ENCODE data around the gene FA2H.

Gene FA2H

DNA sequence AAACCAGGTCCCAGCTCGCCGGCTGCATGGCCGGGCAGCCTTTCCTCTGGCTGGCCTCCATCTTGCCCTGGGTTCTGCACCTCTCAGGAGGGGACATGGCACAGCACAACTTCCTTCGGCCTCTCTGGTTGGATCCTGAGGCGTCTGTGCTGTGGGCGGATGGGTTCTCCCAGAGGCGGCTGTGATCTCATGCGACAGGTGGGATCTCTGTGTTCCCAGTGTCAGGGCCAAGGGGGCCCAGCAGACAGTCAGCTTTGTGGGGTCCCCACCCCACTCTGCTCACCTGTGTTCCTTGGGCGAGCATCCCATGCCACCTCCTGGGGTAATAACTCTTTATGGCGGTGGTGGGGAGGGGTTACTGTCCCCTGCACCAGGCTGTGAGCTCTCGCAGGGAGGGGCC, 35.8 kb downstream of the FA2H start:
- Histone ChIP-seq H3K4me3 (ENCODE audit: severe bottlenecking) (no peak overlapping the region), H3K27ac (ENCODE audit: poor library complexity, severe bottlenecking) (no peak overlapping the region), H3K4me1 (ENCODE audit: insufficient read depth, poor library complexity, severe bottlenecking) (peaks cover 30% of the 10 kb centered on the region), H3K36me3 (ENCODE audit: low read depth) (no peaks in the 10 kb centered on the region), H3K9me3 (ENCODE audit: severe bottlenecking) (no peaks in the 10 kb centered on the region), H3K27me3 (ENCODE audit: insufficient read depth, poor library complexity, severe bottlenecking) (no peaks in the 10 kb centered on the region)
- no peak for TF ChIP-seq CTCF (IDR thresholded peaks at IDR 0.05; ENCODE audit: poor library complexity, severe bottlenecking)
- ATAC-seq (ENCODE audit: low read depth): no peak
- DNase-seq (ENCODE audit: low spot score): no peak

DNA sequence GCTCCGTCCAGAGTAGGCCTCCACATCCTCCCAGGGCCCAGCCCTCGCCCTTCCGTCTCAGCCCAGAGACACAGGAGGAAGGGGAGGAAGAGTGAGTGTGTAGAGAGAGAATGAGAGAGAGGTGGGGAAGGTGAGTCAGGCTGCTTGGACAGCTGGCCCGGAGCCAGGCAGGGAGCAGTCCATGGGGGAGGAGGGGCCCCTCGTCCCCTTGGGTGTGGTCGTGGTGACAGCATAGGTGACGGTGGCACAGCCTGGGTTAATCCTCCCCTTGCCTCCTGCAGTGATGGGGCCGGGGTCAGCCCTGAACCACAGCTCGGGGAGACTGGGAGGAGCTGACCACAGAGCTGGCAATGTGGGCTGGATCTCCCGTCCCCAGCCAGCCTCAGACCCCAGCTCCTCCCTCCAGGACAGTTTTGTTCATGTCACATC, 36.5 kb downstream of the FA2H start:
- no peaks in the 10 kb centered on the region for H3K36me3 ChIP-seq (ENCODE audit: low read depth)
- H3K27me3 ChIP-seq (ENCODE audit: insufficient read depth, poor library complexity, severe bottlenecking): no peaks in the 10 kb centered on the region
- H3K27ac ChIP-seq (ENCODE audit: poor library complexity, severe bottlenecking): no peak overlapping the region
- H3K9me3 ChIP-seq (ENCODE audit: severe bottlenecking): no peaks in the 10 kb centered on the region
- peak; percentile 58 for ATAC-seq (ENCODE audit: low read depth)
- no peak for DNase-seq (ENCODE audit: low spot score)
- H3K4me3 ChIP-seq (ENCODE audit: severe bottlenecking): no peak overlapping the region
- no peak for TF ChIP-seq CTCF (IDR thresholded peaks at IDR 0.05; ENCODE audit: poor library complexity, severe bottlenecking)
- H3K4me1 ChIP-seq (ENCODE audit: insufficient read depth, poor library complexity, severe bottlenecking): peaks cover 23% of the 10 kb centered on the region

DNA sequence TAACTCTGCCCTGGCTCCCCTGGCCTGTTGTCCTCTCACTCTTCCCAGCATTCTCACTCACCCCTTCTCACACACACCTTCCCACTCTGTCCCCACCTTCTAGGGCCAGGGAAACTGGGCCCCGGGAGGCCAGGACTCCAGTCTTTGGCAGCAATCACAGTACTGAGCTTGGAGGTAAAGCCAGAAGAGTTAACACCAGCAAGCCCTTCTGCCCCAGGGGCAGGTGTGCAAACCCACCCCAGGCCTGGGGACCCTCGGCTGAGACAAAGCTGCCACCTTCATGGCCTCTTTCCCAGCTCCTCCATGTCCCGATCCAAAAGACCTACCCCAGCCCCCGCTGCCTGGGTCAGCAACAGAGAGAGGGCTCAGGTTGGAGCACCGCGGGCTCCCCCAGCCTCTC, 37.1 kb downstream of the FA2H start:
- no peak for DNase-seq (ENCODE audit: low spot score)
- Histone ChIP-seq H3K4me3 (ENCODE audit: severe bottlenecking) (no peak overlapping the region), H3K27me3 (ENCODE audit: insufficient read depth, poor library complexity, severe bottlenecking) (no peaks in the 10 kb centered on the region), H3K36me3 (ENCODE audit: low read depth) (no peaks in the 10 kb centered on the region), H3K4me1 (ENCODE audit: insufficient read depth, poor library complexity, severe bottlenecking) (peaks cover 20% of the 10 kb centered on the region), H3K9me3 (ENCODE audit: severe bottlenecking) (no peaks in the 10 kb centered on the region), H3K27ac (ENCODE audit: poor library complexity, severe bottlenecking) (no peak overlapping the region)
- no peak for ATAC-seq (ENCODE audit: low read depth)
- TF ChIP-seq CTCF (IDR thresholded peaks at IDR 0.05; ENCODE audit: poor library complexity, severe bottlenecking): no peak

GRCh38 chr16:74736531-74737157, 38.0 kb downstream of the FA2H start:
- ATAC-seq (ENCODE audit: low read depth) (no peak), DNase-seq (ENCODE audit: low spot score) (no peak)
- Histone ChIP-seq H3K36me3 (ENCODE audit: low read depth) (no peaks in the 10 kb centered on the region), H3K4me1 (ENCODE audit: insufficient read depth, poor library complexity, severe bottlenecking) (peaks cover 20% of the 10 kb centered on the region), H3K4me3 (ENCODE audit: severe bottlenecking) (no peak overlapping the region), H3K27me3 (ENCODE audit: insufficient read depth, poor library complexity, severe bottlenecking) (no peaks in the 10 kb centered on the region), H3K27ac (ENCODE audit: poor library complexity, severe bottlenecking) (no peak overlapping the region), H3K9me3 (ENCODE audit: severe bottlenecking) (no peaks in the 10 kb centered on the region)
- TF ChIP-seq CTCF (IDR thresholded peaks at IDR 0.05; ENCODE audit: poor library complexity, severe bottlenecking): no peak

DNA sequence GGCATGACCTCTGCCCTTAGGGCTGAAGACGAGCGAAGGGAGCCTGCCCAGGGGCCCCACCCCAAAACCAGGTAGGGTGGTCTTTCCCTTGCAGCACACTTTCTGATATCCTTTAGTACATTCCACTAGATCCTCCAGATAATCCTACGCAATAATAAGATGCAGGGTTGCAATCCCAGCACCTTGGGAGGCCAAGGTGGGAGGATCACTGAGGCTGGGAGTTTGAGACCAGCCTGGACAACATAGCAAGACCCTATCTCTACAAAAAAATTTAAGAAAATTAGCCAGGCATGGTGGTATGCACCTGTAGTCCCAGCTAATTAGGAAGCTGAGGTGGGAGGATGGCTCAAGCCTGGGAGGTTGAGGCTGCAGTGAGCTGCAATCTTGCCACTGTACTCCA, 39.1 kb downstream of the FA2H start:
- no peaks in the 10 kb centered on the region for H3K36me3 ChIP-seq (ENCODE audit: low read depth)
- H3K9me3 ChIP-seq (ENCODE audit: severe bottlenecking): no peaks in the 10 kb centered on the region
- H3K27ac ChIP-seq (ENCODE audit: poor library complexity, severe bottlenecking): no peak overlapping the region
- H3K4me3 ChIP-seq (ENCODE audit: severe bottlenecking): no peak overlapping the region
- H3K27me3 ChIP-seq (ENCODE audit: insufficient read depth, poor library complexity, severe bottlenecking): no peaks in the 10 kb centered on the region
- peaks cover 10% of the 10 kb centered on the region for H3K4me1 ChIP-seq (ENCODE audit: insufficient read depth, poor library complexity, severe bottlenecking)
- DNase-seq (ENCODE audit: low spot score): no peak
- TF ChIP-seq CTCF (IDR thresholded peaks at IDR 0.05; ENCODE audit: poor library complexity, severe bottlenecking): no peak
- no peak for ATAC-seq (ENCODE audit: low read depth)
